ENCODE measurements around the gene AGBL4. TPM values are rescaled to one million over a fixed set of nuclear protein-coding genes. Genes with fewer than 3 reads are reported as not detected.

The AGBL4 gene
- total RNA-seq, 1 donor from 2014 or later = not detected

- H3K9me3 Mint-ChIP-seq (ENCODE audit: unreplicated experiment) = no peaks in the 10 kb centered on the region
- peaks cover 4% of the 10 kb centered on the region for H3K4me1 Mint-ChIP-seq (ENCODE audit: unreplicated experiment)
- peaks cover 3% of the 10 kb centered on the region for H3K27me3 Mint-ChIP-seq (ENCODE audit: unreplicated experiment)
- no peak for TF ChIP-seq CTCF (IDR thresholded peaks at IDR 0.05)
- H3K27ac Mint-ChIP-seq (ENCODE audit: unreplicated experiment) = no peak overlapping the region
- no peaks in the 10 kb centered on the region for H3K36me3 Mint-ChIP-seq (ENCODE audit: unreplicated experiment)
- DNase-seq (ENCODE audit: extremely low spot score, unreplicated experiment) = no peak
- no peak overlapping the region for H3K4me3 Mint-ChIP-seq (ENCODE audit: unreplicated experiment)
Measured at GRCh38 chr1:48691429-48692001, 1332.2 kb downstream of the AGBL4 start.

- no peak for DNase-seq (ENCODE audit: extremely low spot score, unreplicated experiment)
- Mint-ChIP-seq H3K27ac (ENCODE audit: unreplicated experiment) (no peak overlapping the region), H3K4me1 (ENCODE audit: unreplicated experiment) (peaks cover 4% of the 10 kb centered on the region), H3K9me3 (ENCODE audit: unreplicated experiment) (no peaks in the 10 kb centered on the region), H3K4me3 (ENCODE audit: unreplicated experiment) (no peak overlapping the region), H3K27me3 (ENCODE audit: unreplicated experiment) (no peaks in the 10 kb centered on the region), H3K36me3 (ENCODE audit: unreplicated experiment) (no peaks in the 10 kb centered on the region)
- no peak for TF ChIP-seq CTCF (IDR thresholded peaks at IDR 0.05)
Measured at GRCh38 chr1:48688102-48688760, 1335.5 kb downstream of the AGBL4 start.

GRCh38 chr1:48687282-48688045 is 1336.3 kb downstream of the AGBL4 start:
- no peak for TF ChIP-seq CTCF (IDR thresholded peaks at IDR 0.05)
- no peak overlapping the region for H3K27ac Mint-ChIP-seq (ENCODE audit: unreplicated experiment)
- H3K9me3 Mint-ChIP-seq (ENCODE audit: unreplicated experiment) = no peaks in the 10 kb centered on the region
- no peaks in the 10 kb centered on the region for H3K36me3 Mint-ChIP-seq (ENCODE audit: unreplicated experiment)
- H3K27me3 Mint-ChIP-seq (ENCODE audit: unreplicated experiment) = no peaks in the 10 kb centered on the region
- H3K4me3 Mint-ChIP-seq (ENCODE audit: unreplicated experiment) = no peak overlapping the region
- H3K4me1 Mint-ChIP-seq (ENCODE audit: unreplicated experiment) = peaks cover 4% of the 10 kb centered on the region
- DNase-seq (ENCODE audit: extremely low spot score, unreplicated experiment) = no peak

- Mint-ChIP-seq H3K9me3 (ENCODE audit: unreplicated experiment) (no peaks in the 10 kb centered on the region), H3K4me3 (ENCODE audit: unreplicated experiment) (no peak overlapping the region), H3K36me3 (ENCODE audit: unreplicated experiment) (no peaks in the 10 kb centered on the region), H3K4me1 (ENCODE audit: unreplicated experiment) (peaks cover 4% of the 10 kb centered on the region), H3K27me3 (ENCODE audit: unreplicated experiment) (no peaks in the 10 kb centered on the region), H3K27ac (ENCODE audit: unreplicated experiment) (no peak overlapping the region)
- no peak for TF ChIP-seq CTCF (IDR thresholded peaks at IDR 0.05)
- no peak for DNase-seq (ENCODE audit: extremely low spot score, unreplicated experiment)
Measured at GRCh38 chr1:48686159-48686558, 1337.6 kb downstream of the AGBL4 start.

GRCh38 chr1:48684381-48684780 is 1339.4 kb downstream of the AGBL4 start:
- no peak overlapping the region for H3K4me3 Mint-ChIP-seq (ENCODE audit: unreplicated experiment)
- peaks cover 4% of the 10 kb centered on the region for H3K4me1 Mint-ChIP-seq (ENCODE audit: unreplicated experiment)
- no peaks in the 10 kb centered on the region for H3K27me3 Mint-ChIP-seq (ENCODE audit: unreplicated experiment)
- no peak for TF ChIP-seq CTCF (IDR thresholded peaks at IDR 0.05)
- H3K9me3 Mint-ChIP-seq (ENCODE audit: unreplicated experiment) = no peaks in the 10 kb centered on the region
- no peak for DNase-seq (ENCODE audit: extremely low spot score, unreplicated experiment)
- no peak overlapping the region for H3K27ac Mint-ChIP-seq (ENCODE audit: unreplicated experiment)
- H3K36me3 Mint-ChIP-seq (ENCODE audit: unreplicated experiment) = no peaks in the 10 kb centered on the region

Measured in osteocyte (in vitro differentiated cells).